PC-3 (cell line): ENCODE results near the gene MTHFD1L. TPM values are rescaled to one million over a fixed set of nuclear protein-coding genes. Genes with fewer than 3 reads are reported as not detected.

Source experiments
- ATAC-seq: fragments of 200-7000 bp; cut with Tn5 transposase; 2 replicates; pipeline ENCODE4 v1.9.1; 2020; ENCODE audit warnings: mild to moderate bottlenecking, moderate library complexity
- BruUV-seq: library from RNA; stranded (reverse); fragments of 400-500 nt; replicated peaks from 2 replicates; lab custom pipeline; 2021; lab: Mats Ljungman, UMichigan
- CTCF ChIA-PET: fragments of 300-600 bp; sonication (Branson Sonifier 250); formaldehyde crosslinking; loops from one replicate; lab custom pipeline; 2022; ENCODE audit warnings: antibody characterized with exemption; lab: Charles Lee
- POLR2A ChIA-PET: fragments of 300-600 bp; sonication (Branson Sonifier 250); formaldehyde crosslinking; loops from one replicate; lab custom pipeline; 2022; ENCODE audit warnings: antibody characterized with exemption; ENCODE audit not compliant: unreplicated experiment; lab: Charles Lee
- DNase-seq: peaks from one replicate; pipeline ENCODE4 v3.0.0-alpha.2; 2015
- H2AFZ ChIP-seq: fragments of 300-600 bp; sonication (generic); 2 replicates; pipeline ENCODE4 v1.6.0; 2016; ENCODE audit warnings: antibody characterized with exemption, low read length
- H3F3A ChIP-seq: fragments of 300-600 bp; sonication (generic); one replicate; pipeline ENCODE4 v1.6.0; 2017; ENCODE audit warnings: antibody characterized with exemption, low read length, control low read depth, mild to moderate bottlenecking; ENCODE audit not compliant: unreplicated experiment
- H3K27ac ChIP-seq: fragments of 300-600 bp; sonication (generic); 2 replicates; pipeline ENCODE4 v1.5.1; 2016; ENCODE audit warnings: mild to moderate bottlenecking, low read length
- H3K27me3 ChIP-seq: fragments of 300-600 bp; sonication (generic); 2 replicates; pipeline ENCODE4 v1.6.1; 2016; ENCODE audit warnings: low read length, mixed read lengths
- H3K36me3 ChIP-seq: fragments of 300-600 bp; sonication (generic); 2 replicates; pipeline ENCODE4 v1.6.1; 2016; ENCODE audit warnings: low read depth, mixed run types, low read length, mixed read lengths
- H3K4me1 ChIP-seq: fragments of 300-600 bp; sonication (generic); 2 replicates; pipeline ENCODE4 v1.5.1; 2016; ENCODE audit warnings: low read length; ENCODE audit not compliant: insufficient read depth
- H3K4me2 ChIP-seq: fragments of 300-600 bp; sonication (generic); 2 replicates; pipeline ENCODE4 v1.6.0; 2016; ENCODE audit warnings: low read length
- H3K4me3 ChIP-seq: fragments of 300-600 bp; sonication (generic); 2 replicates; pipeline ENCODE4 v1.5.1; 2016; ENCODE audit warnings: mild to moderate bottlenecking, low read length, mixed read lengths
- H3K79me2 ChIP-seq: fragments of 300-600 bp; sonication (generic); 2 replicates; pipeline ENCODE4 v1.6.1; 2017; ENCODE audit warnings: low read length, mixed read lengths
- H3K9ac ChIP-seq: fragments of 300-600 bp; sonication (generic); 2 replicates; pipeline ENCODE4 v1.6.0; 2016; ENCODE audit warnings: mild to moderate bottlenecking, low read length
- H3K9me2 ChIP-seq: fragments of 300-600 bp; sonication (generic); replicated peaks from 2 replicates; pipeline ENCODE4 v1.6.1; 2016; ENCODE audit warnings: mixed run types, low read length, mixed read lengths
- H3K9me3 ChIP-seq: fragments of 300-600 bp; sonication (generic); 2 replicates; pipeline ENCODE4 v1.6.1; 2016; ENCODE audit warnings: low read length, mixed read lengths
- H4K20me1 ChIP-seq: fragments of 300-600 bp; sonication (generic); 2 replicates; pipeline ENCODE4 v1.6.1; 2016; ENCODE audit warnings: low read length, mixed read lengths
- EZH2 ChIP-seq: fragments of 300-600 bp; sonication (generic); IDR thresholded peaks from one replicate; pipeline ENCODE4 v1.6.1; 2017; ENCODE audit warnings: antibody characterized with exemption, mild to moderate bottlenecking, low read length; ENCODE audit not compliant: unreplicated experiment
- EZH2phosphoT487 ChIP-seq: fragments of 300-600 bp; sonication (generic); IDR thresholded peaks from 2 replicates; pipeline ENCODE4 v1.6.1; 2018; ENCODE audit warnings: mild to moderate bottlenecking, antibody characterized with exemption, low read length, borderline replicate concordance
- intact Hi-C: fragments of 100-400 bp; cut with micrococcal nuclease; formaldehyde crosslinking; loops from 2 replicates; pipeline ENCODE4 v1.9.0; 2023
- total RNA-seq: library from RNA; depleted of rRNA; stranded (reverse); fragments of >200 nt; gene quantifications from 2 replicates; pipeline ENCODE4 v1.2.3, GENCODE V29; 2014
- TF ChIP-seq, protein P1 (sequence below): fragments of 300-600 bp; sonication (generic); conservative IDR thresholded peaks from 2 replicates; pipeline ENCODE4 v1.5.1; 2017; ENCODE audit warnings: antibody characterized with exemption, low read depth, mild to moderate bottlenecking, low read length

MTHFD1L gene
- total RNA-seq, 1 experiment from 2014 or later, result 11.9 TPM

DNA sequence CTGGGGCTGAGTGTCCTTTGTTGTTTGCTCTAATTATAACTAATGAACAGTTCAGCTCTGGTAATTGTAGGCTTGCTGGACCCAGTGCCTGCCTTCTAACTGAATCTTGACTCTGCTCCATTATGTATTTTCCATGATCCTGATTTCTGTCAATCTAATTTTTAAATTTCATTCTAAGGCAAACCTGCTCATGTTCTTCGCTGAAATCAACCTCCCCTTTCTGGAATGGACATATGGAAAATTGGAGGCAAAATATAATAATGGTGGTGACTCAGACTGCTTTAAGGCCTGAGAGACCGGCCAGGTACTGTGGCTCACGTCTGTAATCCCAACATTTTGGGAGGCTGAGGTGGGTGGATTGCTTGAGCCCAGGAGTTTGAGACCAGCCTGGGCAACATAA lies 191.6 kb downstream of the MTHFD1L start:
- Histone ChIP-seq H3K9ac (no peak overlapping the region), H3K9me3 (no peaks in the 10 kb centered on the region), H3K4me1 (peaks cover 33% of the 10 kb centered on the region), H3K27ac (peak overlapping the region; percentile 100), H3K27me3 (no peaks in the 10 kb centered on the region), H3K4me2 (no peak overlapping the region), H2AFZ (no peak overlapping the region), H3K36me3 (no peaks in the 10 kb centered on the region), H3K4me3 (no peak overlapping the region), H4K20me1 (no peaks in the 10 kb centered on the region), H3F3A (peaks cover 6% of the 10 kb centered on the region), H3K79me2 (peaks cover 11% of the 10 kb centered on the region; the same call in 1 of the 2 replicates), H3K9me2 (no peaks in the 10 kb centered on the region)
- no TSS peak for BruUV-seq
- intact Hi-C loops, result no loop called here
- ATAC-seq (no peak), DNase-seq (no peak)
- ChIA-PET CTCF (no interaction called here), POLR2A (no interaction called here)
- no peak for TF ChIP-seq EZH2
- TF ChIP-seq, protein P1, sequence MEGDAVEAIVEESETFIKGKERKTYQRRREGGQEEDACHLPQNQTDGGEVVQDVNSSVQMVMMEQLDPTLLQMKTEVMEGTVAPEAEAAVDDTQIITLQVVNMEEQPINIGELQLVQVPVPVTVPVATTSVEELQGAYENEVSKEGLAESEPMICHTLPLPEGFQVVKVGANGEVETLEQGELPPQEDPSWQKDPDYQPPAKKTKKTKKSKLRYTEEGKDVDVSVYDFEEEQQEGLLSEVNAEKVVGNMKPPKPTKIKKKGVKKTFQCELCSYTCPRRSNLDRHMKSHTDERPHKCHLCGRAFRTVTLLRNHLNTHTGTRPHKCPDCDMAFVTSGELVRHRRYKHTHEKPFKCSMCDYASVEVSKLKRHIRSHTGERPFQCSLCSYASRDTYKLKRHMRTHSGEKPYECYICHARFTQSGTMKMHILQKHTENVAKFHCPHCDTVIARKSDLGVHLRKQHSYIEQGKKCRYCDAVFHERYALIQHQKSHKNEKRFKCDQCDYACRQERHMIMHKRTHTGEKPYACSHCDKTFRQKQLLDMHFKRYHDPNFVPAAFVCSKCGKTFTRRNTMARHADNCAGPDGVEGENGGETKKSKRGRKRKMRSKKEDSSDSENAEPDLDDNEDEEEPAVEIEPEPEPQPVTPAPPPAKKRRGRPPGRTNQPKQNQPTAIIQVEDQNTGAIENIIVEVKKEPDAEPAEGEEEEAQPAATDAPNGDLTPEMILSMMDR, result no peak
- TF ChIP-seq EZH2phosphoT487, result no peak

DNA sequence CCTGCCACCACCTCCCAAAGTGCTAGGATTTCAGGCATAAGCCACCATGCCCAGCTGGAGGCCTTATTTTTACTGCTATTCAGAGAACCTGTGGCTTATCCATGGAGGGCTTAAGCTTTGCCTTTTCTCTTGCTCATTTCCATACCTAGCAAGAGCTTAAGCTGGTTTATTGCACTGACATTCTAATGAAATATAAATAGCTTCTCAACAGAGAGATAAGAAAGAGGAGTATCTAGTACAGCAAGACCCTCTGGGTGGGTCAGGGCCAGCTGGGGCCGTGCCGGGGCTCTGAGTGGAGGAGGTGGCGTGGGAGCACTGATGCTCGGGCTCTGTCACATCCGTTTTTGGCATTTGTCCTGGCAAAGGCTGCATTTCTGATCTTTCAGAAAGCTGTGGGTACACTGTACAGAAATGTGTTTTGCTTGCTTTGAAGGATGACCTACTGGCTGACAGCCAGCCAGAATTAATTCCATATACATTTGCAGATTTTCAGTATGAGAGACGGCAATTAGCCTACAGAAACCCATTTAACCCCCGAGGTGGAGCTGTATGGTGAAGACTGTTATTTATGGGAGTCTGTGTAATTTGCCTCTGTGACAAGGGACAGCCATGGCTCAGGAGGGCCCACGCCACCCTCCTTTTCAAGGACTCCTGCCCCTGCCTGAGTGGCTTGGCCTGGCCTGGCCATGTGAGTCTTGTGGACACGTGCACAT lies 192.7 kb downstream of the MTHFD1L start:
- Histone ChIP-seq H3K4me1 (peaks cover 42% of the 10 kb centered on the region), H3K4me3 (no peak overlapping the region), H3K4me2 (no peak overlapping the region), H3K27me3 (no peaks in the 10 kb centered on the region), H3K9ac (peak overlapping the region; percentile 96), H2AFZ (no peak overlapping the region), H3K36me3 (no peaks in the 10 kb centered on the region), H4K20me1 (no peaks in the 10 kb centered on the region), H3K9me2 (no peaks in the 10 kb centered on the region), H3F3A (peaks cover 9% of the 10 kb centered on the region), H3K9me3 (no peaks in the 10 kb centered on the region), H3K27ac (peak overlapping the region; percentile 100), H3K79me2 (peaks cover 11% of the 10 kb centered on the region; the same call in 1 of the 2 replicates)
- DNase-seq, result no peak
- CTCF ChIA-PET, result no interaction called here
- POLR2A ChIA-PET, result no interaction called here
- BruUV-seq, result no TSS peak
- no peak for ATAC-seq
- TF ChIP-seq EZH2, result no peak
- intact Hi-C loops, result no loop called here

DNA sequence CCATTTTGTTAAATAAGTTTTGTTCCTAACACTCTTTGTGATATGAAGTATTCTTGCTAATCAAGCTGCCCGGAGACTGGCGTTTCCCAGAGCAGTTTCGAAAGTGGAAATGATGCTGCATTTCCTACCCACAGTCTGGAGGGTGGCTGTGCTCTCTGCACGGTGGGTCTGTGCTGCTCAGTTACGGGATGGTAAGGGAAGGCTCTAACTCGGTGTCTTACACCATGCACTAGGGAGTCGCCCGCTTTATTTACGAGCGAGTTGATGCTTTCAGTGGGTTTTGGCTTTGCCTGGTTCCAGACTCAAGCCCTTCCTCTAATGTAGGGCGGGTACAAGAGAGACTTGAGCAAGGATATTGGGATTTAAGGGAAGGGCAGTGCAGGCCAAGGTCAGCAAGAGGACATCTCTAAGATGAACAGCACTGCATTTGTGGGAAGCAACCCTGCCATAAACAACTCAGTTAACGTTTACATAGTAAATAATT lies 194.2 kb downstream of the MTHFD1L start:
- peak overlapping the region; percentile 100 for H3K27ac ChIP-seq
- peaks cover 11% of the 10 kb centered on the region; the same call in 1 of the 2 replicates for H3K79me2 ChIP-seq
- intact Hi-C loops, result loop anchor here (1.0 to 2.0 kb wide), 4 partner anchors 9 to 265 kb away; no protein-coding TSS in a partner anchor
- H3F3A ChIP-seq, result peaks cover 9% of the 10 kb centered on the region
- DNase-seq (no peak), ATAC-seq (peak; percentile 49)
- H3K9ac ChIP-seq, result peak overlapping the region; percentile 96
- ChIA-PET CTCF (no interaction called here), POLR2A (interaction anchor here (0.6 kb wide), 1 partner anchor 265 kb away, joined by 3 read pairs; no protein-coding TSS in a partner anchor)
- H3K9me3 ChIP-seq, result no peaks in the 10 kb centered on the region
- no peak for TF ChIP-seq EZH2phosphoT487
- TF ChIP-seq, protein P1, result no peak
- TF ChIP-seq EZH2, result no peak
- H3K4me2 ChIP-seq, result peak overlapping the region; percentile 66
- H3K9me2 ChIP-seq, result no peaks in the 10 kb centered on the region
- H3K27me3 ChIP-seq, result no peaks in the 10 kb centered on the region
- H2AFZ ChIP-seq, result no peak overlapping the region
- H4K20me1 ChIP-seq, result no peaks in the 10 kb centered on the region
- H3K4me3 ChIP-seq, result peak overlapping the region; percentile 17; the same call in 1 of the 2 replicates
- H3K4me1 ChIP-seq, result peaks cover 50% of the 10 kb centered on the region
- TSS peak; percentile 88 for BruUV-seq
- no peaks in the 10 kb centered on the region for H3K36me3 ChIP-seq
